Progenitor cell of endocrine pancreas (in vitro differentiated cells): ENCODE results near the gene DCPS. TPM values are rescaled to one million over a fixed set of nuclear protein-coding genes. Genes with fewer than 3 reads are reported as not detected.
A peak's percentile ranks its signal among the peaks of the same experiment; 100 is the strongest.
"Not testable (repeated sequence)": the region's sequence is repeated elsewhere in the genome, so short reads cannot be mapped to it uniquely, and the experiment has no call there.

Source experiments
- DNase-seq: peaks from one replicate; pipeline ENCODE4 v3.0.0; 2021; ENCODE audit warnings: low spot score; ENCODE audit not compliant: unreplicated experiment
- H3K27ac Mint-ChIP-seq: 2 replicates; pipeline ENCODE4 v1.8.0; 2021; ENCODE audit warnings: mild to moderate bottlenecking, moderate library complexity, mixed read lengths
- H3K27me3 Mint-ChIP-seq: 2 replicates; pipeline ENCODE4 v1.8.0; 2021; ENCODE audit warnings: mixed read lengths
- H3K36me3 Mint-ChIP-seq: 2 replicates; pipeline ENCODE4 v1.8.0; 2022; ENCODE audit warnings: mixed read lengths; ENCODE audit not compliant: insufficient read depth
- H3K4me1 Mint-ChIP-seq: 2 replicates; pipeline ENCODE4 v1.8.0; 2021; ENCODE audit warnings: low read depth, mixed read lengths
- H3K4me3 Mint-ChIP-seq: 2 replicates; pipeline ENCODE4 v1.8.0; 2021; ENCODE audit warnings: low read depth, mild to moderate bottlenecking, moderate library complexity, mixed read lengths
- H3K9me3 Mint-ChIP-seq: 2 replicates; pipeline ENCODE4 v1.8.0; 2021; ENCODE audit warnings: low read depth, mixed read lengths
- CTCF ChIP-seq: fragments of 200-600 bp; sonication (generic); IDR thresholded peaks from one replicate; pipeline ENCODE4 v1.5.0; 2021; ENCODE audit warnings: antibody characterized with exemption, mild to moderate bottlenecking; ENCODE audit not compliant: unreplicated experiment
- long read RNA-seq: library from polyadenylated mRNA; unstranded; transcript quantifications from one replicate; pipeline ENCODE4 v2.0.0, GENCODE V29; 2020
- total RNA-seq: library from RNA; stranded (reverse); gene quantifications from 2 replicates; pipeline ENCODE4 v1.2.1, GENCODE V29; 2021

The DCPS gene, protein sequence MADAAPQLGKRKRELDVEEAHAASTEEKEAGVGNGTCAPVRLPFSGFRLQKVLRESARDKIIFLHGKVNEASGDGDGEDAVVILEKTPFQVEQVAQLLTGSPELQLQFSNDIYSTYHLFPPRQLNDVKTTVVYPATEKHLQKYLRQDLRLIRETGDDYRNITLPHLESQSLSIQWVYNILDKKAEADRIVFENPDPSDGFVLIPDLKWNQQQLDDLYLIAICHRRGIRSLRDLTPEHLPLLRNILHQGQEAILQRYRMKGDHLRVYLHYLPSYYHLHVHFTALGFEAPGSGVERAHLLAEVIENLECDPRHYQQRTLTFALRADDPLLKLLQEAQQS
- 14.1 and 17.9 TPM in 2 replicates for total RNA-seq
- long read RNA-seq, transcript DCPS-201 (6 exons, 1,479 nt) = major isoform, 14 of 15 reads
- long read RNA-seq, partial matches to known transcripts = 0 of 15 reads
- long read RNA-seq, other reads (novel, unspliced or antisense) = 1 of 15 reads

DNA sequence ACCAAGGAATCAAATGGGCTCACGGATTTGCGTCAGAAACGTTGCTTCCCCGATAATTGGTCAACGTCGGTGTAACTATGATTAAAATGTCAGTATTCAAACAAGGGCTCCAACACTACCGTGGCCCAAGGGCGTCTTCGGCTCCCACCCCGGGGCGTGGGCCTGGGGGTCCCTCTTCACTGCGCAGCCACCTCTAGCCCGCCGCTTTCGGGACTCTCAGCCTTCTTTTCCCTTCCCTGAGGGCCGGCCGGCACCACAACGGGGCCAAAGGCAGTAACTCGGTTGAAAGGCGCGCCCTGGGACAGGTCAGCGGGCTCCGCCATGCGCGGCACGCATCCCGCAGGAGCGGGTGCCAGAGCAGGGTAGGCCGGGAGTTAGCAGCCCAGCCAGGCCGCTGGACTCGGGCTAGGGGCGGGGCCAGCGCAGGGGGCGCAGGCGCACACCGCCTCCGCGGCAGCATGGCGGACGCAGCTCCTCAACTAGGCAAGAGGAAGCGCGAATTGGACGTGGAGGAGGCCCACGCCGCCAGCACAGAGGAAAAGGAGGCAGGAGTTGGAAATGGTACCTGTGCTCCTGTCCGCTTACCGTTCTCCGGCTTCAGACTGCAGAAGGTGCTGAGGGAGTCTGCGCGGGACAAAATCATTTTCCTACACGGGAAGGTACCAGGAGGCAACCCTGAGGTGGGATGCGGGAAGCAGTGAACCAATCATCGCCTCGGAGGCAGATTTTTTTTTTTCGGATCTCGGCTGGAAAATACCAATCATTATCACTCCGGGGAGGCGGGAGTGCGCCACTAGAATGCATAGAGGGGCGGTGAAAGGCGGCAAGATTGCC lies at the start of gene DCPS:
Gene DCPS, plus strand, starts transcription at position 438 of the 834 bp plus-strand sequence. Its CDS starts 21 bp downstream, at position 459.
- Mint-ChIP-seq H3K27me3 (no peaks in the 10 kb centered on the region), H3K4me1 (peaks cover 16% of the 10 kb centered on the region), H3K27ac (peak within 1 kb of the TSS; percentile 95), H3K4me3 (peak within 1 kb of the TSS; percentile 88), H3K36me3 (peaks cover 5% of the 10 kb centered on the region), H3K9me3 (no peaks in the 10 kb centered on the region)
- DNase-seq = peak; percentile 85
- no peak for TF ChIP-seq CTCF

- no peak for DNase-seq
- Mint-ChIP-seq H3K27ac (no peak overlapping the region), H3K9me3 (no peaks in the 10 kb centered on the region), H3K4me3 (no peak overlapping the region), H3K27me3 (no peaks in the 10 kb centered on the region), H3K36me3 (peaks cover 18% of the 10 kb centered on the region), H3K4me1 (no peaks in the 10 kb centered on the region)
- no peak for TF ChIP-seq CTCF
These were observed 49.0 kb upstream of the DCPS start for GRCh38 chr11:126254819-126255218.

DNA sequence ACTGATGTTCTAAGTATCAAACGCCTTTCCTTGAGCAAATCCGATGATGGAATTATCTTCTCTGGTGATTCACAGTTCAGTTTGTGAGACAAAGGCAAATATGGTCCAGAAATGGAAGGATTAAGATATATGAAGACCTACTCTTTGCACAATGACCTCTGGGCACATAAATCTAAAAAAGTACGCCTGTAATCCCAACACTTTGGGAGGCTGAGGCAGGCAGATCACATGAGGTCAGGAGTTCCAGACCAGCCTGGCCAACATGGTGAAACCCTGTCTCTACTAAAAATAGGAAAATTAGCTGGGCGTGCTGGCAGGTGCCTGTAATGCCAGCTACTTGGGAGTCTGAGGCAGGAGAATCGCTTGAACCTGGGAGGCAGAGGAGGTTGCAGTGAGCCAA lies 48.4 kb upstream of the DCPS start:
- not testable (repeated sequence) for DNase-seq, H3K27me3 Mint-ChIP-seq, H3K4me3 Mint-ChIP-seq, H3K9me3 Mint-ChIP-seq, H3K27ac Mint-ChIP-seq, H3K4me1 Mint-ChIP-seq
- peaks cover 16% of the 10 kb centered on the region for H3K36me3 Mint-ChIP-seq

DNA sequence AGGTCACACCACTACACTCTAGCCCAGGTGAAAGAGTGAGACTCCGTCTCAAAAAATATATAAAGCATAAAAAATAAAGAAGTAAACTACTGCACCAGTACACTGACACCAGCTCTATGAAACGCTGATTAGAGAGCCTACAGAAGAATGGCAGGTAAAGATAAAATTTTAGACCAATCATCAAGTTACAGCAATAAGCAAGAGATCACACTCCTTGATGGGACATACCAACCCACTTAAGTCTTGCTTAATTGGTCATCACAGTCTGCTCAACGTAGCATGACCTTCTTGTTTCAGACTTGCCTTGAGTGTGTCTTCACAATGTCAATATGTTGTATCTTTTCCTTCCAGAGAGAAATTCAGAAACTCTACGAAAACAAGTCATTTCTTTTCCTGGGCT lies 47.6 kb upstream of the DCPS start:
- no peak for TF ChIP-seq CTCF
- peaks cover 15% of the 10 kb centered on the region for H3K36me3 Mint-ChIP-seq
- no peak overlapping the region for H3K27ac Mint-ChIP-seq

DNA sequence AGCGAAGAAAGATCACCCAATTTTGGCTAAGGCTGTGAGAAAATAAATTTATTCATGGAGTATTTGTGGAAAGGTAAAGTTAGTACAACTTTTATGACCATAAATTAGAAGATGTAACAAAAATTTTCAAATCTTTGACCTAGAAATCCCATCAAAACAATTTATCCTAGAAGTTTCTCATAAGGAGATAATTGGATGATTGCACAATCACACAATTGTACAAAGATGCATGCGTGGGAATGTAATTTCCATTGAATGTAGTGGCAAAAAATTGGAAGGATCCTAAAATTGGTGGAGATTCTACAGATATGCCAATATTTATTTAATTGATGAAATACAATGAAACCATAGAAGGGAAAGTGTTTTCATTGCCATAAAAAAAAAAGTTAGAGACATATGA lies 46.7 kb upstream of the DCPS start:
- Mint-ChIP-seq H3K9me3 (no peaks in the 10 kb centered on the region), H3K27me3 (no peaks in the 10 kb centered on the region), H3K4me1 (no peaks in the 10 kb centered on the region), H3K36me3 (peaks cover 13% of the 10 kb centered on the region), H3K27ac (no peak overlapping the region), H3K4me3 (no peak overlapping the region)
- DNase-seq = no peak
- TF ChIP-seq CTCF = no peak

More for the DNA sequence above, 47.6 kb upstream of the DCPS start:
- Mint-ChIP-seq H3K27me3 (no peaks in the 10 kb centered on the region), H3K9me3 (no peaks in the 10 kb centered on the region), H3K4me3 (no peak overlapping the region), H3K4me1 (no peaks in the 10 kb centered on the region)
- no peak for DNase-seq
